Measurements from ENCODE around the gene BEGAIN. TPM values are rescaled to one million over a fixed set of nuclear protein-coding genes. Genes with fewer than 3 reads are reported as not detected.

The BEGAIN gene
- total and polyA plus RNA-seq, 4 donors: 0.27 to 1.6 (median 1.3) TPM

DNA sequence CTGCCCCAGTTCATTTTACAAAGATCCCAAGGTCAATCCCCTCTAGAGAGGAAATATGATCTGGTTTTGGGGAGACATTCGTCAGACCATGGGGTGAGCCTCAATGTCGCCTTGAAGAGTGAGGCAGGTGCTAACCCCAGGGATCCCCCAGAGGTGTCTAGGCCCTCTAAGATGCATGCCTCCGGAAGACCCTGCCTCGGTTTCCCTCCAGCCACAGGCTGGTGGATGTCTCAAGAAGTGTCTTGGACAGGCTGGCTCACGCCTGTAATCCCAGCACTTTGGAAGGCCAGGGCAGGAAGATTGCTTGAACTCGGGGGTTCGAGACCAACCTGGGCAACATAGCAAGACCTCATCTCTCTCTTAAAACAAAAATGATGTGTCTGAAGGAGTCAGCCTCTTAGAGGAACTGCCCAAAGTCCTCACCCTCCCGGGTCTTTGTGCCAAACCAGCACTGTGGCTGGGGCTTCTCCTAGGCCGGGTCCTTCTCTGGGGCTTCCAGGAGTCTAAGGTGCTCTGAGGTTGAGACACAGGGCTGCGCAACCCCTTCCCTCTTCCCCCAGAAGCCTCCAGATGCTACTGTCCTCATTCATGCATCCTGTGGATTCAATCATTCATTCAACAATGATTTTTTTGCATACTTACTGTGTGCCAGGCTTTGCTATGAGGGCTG lies 24.7 kb upstream of the BEGAIN start:
- TF ChIP-seq, protein P1, sequence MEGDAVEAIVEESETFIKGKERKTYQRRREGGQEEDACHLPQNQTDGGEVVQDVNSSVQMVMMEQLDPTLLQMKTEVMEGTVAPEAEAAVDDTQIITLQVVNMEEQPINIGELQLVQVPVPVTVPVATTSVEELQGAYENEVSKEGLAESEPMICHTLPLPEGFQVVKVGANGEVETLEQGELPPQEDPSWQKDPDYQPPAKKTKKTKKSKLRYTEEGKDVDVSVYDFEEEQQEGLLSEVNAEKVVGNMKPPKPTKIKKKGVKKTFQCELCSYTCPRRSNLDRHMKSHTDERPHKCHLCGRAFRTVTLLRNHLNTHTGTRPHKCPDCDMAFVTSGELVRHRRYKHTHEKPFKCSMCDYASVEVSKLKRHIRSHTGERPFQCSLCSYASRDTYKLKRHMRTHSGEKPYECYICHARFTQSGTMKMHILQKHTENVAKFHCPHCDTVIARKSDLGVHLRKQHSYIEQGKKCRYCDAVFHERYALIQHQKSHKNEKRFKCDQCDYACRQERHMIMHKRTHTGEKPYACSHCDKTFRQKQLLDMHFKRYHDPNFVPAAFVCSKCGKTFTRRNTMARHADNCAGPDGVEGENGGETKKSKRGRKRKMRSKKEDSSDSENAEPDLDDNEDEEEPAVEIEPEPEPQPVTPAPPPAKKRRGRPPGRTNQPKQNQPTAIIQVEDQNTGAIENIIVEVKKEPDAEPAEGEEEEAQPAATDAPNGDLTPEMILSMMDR (IDR thresholded peaks at IDR 0.05; ENCODE audit: control extremely low read depth, extremely low read depth): no peak
- DNase-seq (no peak), ATAC-seq (ENCODE audit: insufficient read depth, low FRiP score) (no peak)
- Histone ChIP-seq H3K9me3 (ENCODE audit: control insufficient read depth in 4 of 4, insufficient read depth in 3 of 4, low read length in 3 of 4) (peaks cover 0 to 4% (median 0%) of the 10 kb centered on the region in 4 donors), H3K27me3 (ENCODE audit: control insufficient read depth in 3 of 3, insufficient read depth in 3 of 3, low read length in 2 of 3) (no peaks in the 10 kb centered on the region), H3K36me3 (ENCODE audit: control insufficient read depth in 4 of 4, insufficient read depth in 4 of 4, low read length in 4 of 4) (no peaks in the 10 kb centered on the region), H3K9ac (ENCODE audit: insufficient read depth in 1 of 2, low read length in 2 of 2) (no peak overlapping the region), H3K27ac (ENCODE audit: low read depth in 1 of 2, low read length in 1 of 2) (no peak overlapping the region), H3K4me1 (ENCODE audit: control insufficient read depth in 5 of 5, insufficient read depth in 5 of 5, low read length in 5 of 5) (no peaks in the 10 kb centered on the region), H3K4me3 (no peak overlapping the region)
- 90 to 92% methylated on average over 10 of the region's 10 CpGs for WGBS, 2 donors

DNA sequence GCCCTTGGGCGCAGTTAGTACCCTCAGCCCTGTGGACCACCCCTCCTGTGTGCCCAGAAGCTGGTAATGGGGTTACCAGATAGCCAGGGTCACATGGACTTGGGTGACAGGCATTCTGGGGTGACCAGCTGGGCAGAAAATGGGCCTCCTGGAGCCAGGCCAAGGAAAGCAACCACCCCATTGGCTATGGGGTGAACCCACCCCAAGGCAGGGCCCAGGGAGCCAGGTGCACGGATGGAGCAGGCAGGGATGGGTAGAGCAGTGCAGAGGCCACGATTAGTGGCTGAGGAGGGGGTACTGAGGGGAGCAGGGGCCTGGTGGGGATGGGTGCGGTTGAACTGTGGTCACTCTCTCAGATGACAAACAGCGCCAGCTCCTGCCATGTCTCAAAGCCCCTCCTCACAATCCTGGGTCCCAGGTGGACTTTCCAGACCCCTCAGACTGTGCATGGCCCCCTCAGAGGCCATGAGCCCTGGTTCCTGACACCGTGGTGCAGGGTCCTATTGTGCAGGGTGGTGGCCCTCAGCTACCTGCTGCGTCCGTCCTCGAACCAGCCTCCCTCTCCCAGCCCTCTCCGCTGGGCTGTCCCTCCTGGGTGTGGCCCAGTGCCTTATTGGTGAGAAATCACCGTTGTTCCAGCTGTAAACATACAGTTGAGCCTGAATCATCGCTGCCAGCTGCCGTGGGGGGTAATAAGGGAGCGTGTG lies 23.4 kb upstream of the BEGAIN start:
- H3K36me3 ChIP-seq (ENCODE audit: control insufficient read depth in 4 of 4, insufficient read depth in 4 of 4, low read length in 4 of 4): no peaks in the 10 kb centered on the region
- H3K9ac ChIP-seq (ENCODE audit: insufficient read depth in 1 of 2, low read length in 2 of 2): no peak overlapping the region
- no peaks in the 10 kb centered on the region for H3K4me1 ChIP-seq (ENCODE audit: control insufficient read depth in 5 of 5, insufficient read depth in 5 of 5, low read length in 5 of 5)
- ATAC-seq (ENCODE audit: insufficient read depth, low FRiP score) (no peak), DNase-seq (no peak)
- WGBS, 2 donors: 77 to 78% methylated on average over 14 of the region's 14 CpGs
- H3K27ac ChIP-seq (ENCODE audit: low read depth in 1 of 2, low read length in 1 of 2): no peak overlapping the region
- H3K27me3 ChIP-seq (ENCODE audit: control insufficient read depth in 3 of 3, insufficient read depth in 3 of 3, low read length in 2 of 3): no peaks in the 10 kb centered on the region
- peaks cover 0 to 6% (median 0%) of the 10 kb centered on the region in 4 donors for H3K9me3 ChIP-seq (ENCODE audit: control insufficient read depth in 4 of 4, insufficient read depth in 3 of 4, low read length in 3 of 4)
- no peak overlapping the region for H3K4me3 ChIP-seq
- TF ChIP-seq, protein P1 (IDR thresholded peaks at IDR 0.05; ENCODE audit: control extremely low read depth, extremely low read depth): no peak

DNA sequence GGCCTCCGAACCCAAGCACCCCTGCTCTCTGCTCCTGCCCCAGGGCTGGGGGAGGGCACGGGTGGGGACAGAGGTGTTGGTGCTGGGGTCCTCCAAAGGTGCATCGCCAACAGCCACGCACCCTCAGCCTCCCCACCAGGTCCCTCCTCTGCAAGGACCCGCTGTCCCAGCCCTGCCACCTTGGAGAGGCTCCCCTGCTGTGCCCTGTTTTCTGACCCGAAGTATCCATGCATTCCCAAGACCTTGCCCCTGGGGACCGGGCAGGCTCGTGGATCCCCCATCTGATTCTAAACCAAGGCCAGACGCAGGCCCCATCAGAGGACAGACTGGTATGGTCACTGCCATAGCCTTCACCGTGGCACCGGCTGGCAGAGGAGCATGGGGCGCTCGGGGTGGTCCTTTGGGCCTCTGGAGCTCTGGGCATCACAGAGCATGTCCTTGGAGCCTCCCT lies 22.7 kb upstream of the BEGAIN start:
- WGBS, 2 donors: 87 to 93% methylated on average over 10 to 13 of the region's 13 CpGs
- no peak overlapping the region for H3K9ac ChIP-seq (ENCODE audit: insufficient read depth in 1 of 2, low read length in 2 of 2)
- no peak overlapping the region for H3K4me3 ChIP-seq
- no peak for DNase-seq
- ATAC-seq (ENCODE audit: insufficient read depth, low FRiP score): no peak
- no peaks in the 10 kb centered on the region for H3K27me3 ChIP-seq (ENCODE audit: control insufficient read depth in 3 of 3, insufficient read depth in 3 of 3, low read length in 2 of 3)
- TF ChIP-seq, protein P1 (IDR thresholded peaks at IDR 0.05; ENCODE audit: control extremely low read depth, extremely low read depth): no peak
- no peak overlapping the region for H3K27ac ChIP-seq (ENCODE audit: low read depth in 1 of 2, low read length in 1 of 2)
- H3K9me3 ChIP-seq (ENCODE audit: control insufficient read depth in 4 of 4, insufficient read depth in 3 of 4, low read length in 3 of 4): peaks cover 0 to 6% (median 0%) of the 10 kb centered on the region in 4 donors
- H3K4me1 ChIP-seq (ENCODE audit: control insufficient read depth in 5 of 5, insufficient read depth in 5 of 5, low read length in 5 of 5): no peaks in the 10 kb centered on the region
- H3K36me3 ChIP-seq (ENCODE audit: control insufficient read depth in 4 of 4, insufficient read depth in 4 of 4, low read length in 4 of 4): no peaks in the 10 kb centered on the region

Measured in lung (tissue), 12 donors.